ENCODE measurements around the gene THOC6. TPM values are rescaled to one million over a fixed set of nuclear protein-coding genes. Genes with fewer than 3 reads are reported as not detected.
"Not testable (repeated sequence)": the region's sequence is repeated elsewhere in the genome, so short reads cannot be mapped to it uniquely, and the experiment has no call there.

Gene THOC6
- total RNA-seq, 2 donors from 2014 or later = 27.4 to 45.8 TPM

DNA sequence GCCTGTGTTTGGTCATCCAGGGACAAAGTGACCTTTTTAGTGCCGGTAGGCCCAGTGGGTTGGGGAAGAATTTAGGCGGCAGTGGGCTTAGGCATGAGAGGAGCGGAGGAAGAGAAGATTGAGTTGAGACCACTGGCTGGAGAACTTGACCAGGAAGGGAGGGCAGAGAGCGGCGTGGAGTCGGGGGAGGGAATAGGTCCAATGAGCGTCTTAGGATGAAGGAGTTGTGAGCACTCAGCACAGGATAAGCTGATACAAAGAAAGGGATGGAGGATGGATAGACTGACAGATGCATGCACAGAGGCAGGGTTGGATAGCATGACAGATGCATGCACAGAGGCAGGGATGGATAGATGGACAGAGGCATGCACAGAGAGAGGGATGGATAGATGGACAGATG, 49.6 kb downstream of the THOC6 start:
- Histone ChIP-seq H3K4me1 (no peaks in the 10 kb centered on the region), H3K9me3 (no peaks in the 10 kb centered on the region), H3K4me3 (no peak overlapping the region), H3K9ac (ENCODE audit: low read depth in 2 of 2, low read length in 2 of 2) (no peak overlapping the region), H3K27ac (no peak overlapping the region), H3K36me3 (no peaks in the 10 kb centered on the region), H3K27me3 (no peaks in the 10 kb centered on the region)
- TF ChIP-seq, protein P1, sequence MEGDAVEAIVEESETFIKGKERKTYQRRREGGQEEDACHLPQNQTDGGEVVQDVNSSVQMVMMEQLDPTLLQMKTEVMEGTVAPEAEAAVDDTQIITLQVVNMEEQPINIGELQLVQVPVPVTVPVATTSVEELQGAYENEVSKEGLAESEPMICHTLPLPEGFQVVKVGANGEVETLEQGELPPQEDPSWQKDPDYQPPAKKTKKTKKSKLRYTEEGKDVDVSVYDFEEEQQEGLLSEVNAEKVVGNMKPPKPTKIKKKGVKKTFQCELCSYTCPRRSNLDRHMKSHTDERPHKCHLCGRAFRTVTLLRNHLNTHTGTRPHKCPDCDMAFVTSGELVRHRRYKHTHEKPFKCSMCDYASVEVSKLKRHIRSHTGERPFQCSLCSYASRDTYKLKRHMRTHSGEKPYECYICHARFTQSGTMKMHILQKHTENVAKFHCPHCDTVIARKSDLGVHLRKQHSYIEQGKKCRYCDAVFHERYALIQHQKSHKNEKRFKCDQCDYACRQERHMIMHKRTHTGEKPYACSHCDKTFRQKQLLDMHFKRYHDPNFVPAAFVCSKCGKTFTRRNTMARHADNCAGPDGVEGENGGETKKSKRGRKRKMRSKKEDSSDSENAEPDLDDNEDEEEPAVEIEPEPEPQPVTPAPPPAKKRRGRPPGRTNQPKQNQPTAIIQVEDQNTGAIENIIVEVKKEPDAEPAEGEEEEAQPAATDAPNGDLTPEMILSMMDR (IDR thresholded peaks at IDR 0.05) = no peak
- DNase-seq = no peak
- intact Hi-C loops (cut with DNase I) = no loop called here

DNA sequence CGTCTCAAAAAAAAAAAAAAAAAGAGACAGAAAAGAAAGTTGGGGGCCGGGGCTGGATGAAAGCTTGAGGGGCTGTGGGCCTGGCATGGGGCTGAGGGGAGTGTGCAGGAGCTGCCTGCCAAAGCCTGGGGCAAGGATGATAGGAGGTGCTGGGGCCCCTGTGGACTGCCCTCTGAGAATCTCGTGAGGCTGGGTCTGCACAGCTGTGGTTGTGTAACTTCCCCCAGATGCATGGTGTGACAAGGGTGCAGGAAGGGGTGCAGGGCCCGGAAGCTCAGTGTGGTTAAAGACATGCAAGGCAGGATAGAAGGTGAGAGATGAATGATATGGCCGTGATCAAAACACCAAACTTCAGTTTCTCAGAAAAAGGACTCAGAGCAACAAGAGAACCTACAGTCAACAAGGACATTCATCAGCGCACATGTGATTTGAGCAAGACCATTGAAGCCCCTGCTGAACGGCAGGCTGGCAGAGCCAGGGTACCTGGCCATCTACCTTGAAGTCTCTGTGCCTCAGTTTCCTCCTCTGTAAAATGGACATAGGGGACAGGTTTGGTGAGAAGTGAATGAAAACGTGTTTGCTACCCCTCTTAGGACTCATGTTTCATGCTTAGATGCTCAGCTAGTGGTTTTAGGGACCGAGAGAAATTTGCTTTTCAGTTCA, 51.2 kb downstream of the THOC6 start:
- peak; percentile 39 for DNase-seq
- no peaks in the 10 kb centered on the region for H3K4me1 ChIP-seq
- TF ChIP-seq, protein P1 (IDR thresholded peaks at IDR 0.05) = no peak
- H3K9ac ChIP-seq (ENCODE audit: low read depth in 2 of 2, low read length in 2 of 2) = no peak overlapping the region
- H3K27ac ChIP-seq = peak overlapping the region; percentile 40
- H3K9me3 ChIP-seq = no peaks in the 10 kb centered on the region
- H3K36me3 ChIP-seq = no peaks in the 10 kb centered on the region
- intact Hi-C loops (cut with DNase I) = no loop called here
- H3K4me3 ChIP-seq = no peak overlapping the region
- H3K27me3 ChIP-seq = no peaks in the 10 kb centered on the region

DNA sequence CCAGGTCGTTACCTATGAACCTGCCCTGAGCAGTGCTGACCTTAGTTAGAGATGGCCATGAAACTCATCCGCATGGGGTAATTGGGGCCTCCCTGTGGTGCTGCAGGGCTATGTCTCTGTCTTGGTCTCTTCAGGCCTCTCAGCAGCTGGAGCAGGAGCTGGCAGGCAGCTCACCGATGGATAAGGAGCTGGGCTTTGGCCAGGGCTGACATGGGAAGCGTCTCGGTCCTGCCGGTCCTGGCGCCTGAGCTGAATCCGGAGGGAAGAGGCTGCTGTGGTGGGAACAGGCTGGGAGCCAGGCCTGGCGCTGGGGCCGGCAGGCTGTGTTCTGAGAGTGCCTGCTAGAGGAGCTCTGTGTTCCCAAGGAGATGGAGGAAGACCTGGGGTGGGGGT, 51.7 kb downstream of the THOC6 start:
- TF ChIP-seq, protein P1 (IDR thresholded peaks at IDR 0.05) = no peak
- no peaks in the 10 kb centered on the region for H3K27me3 ChIP-seq
- no peaks in the 10 kb centered on the region for H3K9me3 ChIP-seq
- H3K9ac ChIP-seq (ENCODE audit: low read depth in 2 of 2, low read length in 2 of 2) = no peak overlapping the region
- intact Hi-C loops (cut with DNase I) = no loop called here
- H3K4me3 ChIP-seq = no peak overlapping the region
- no peaks in the 10 kb centered on the region for H3K4me1 ChIP-seq
- H3K36me3 ChIP-seq = no peaks in the 10 kb centered on the region
- no peak for DNase-seq
- peak overlapping the region; percentile 40 for H3K27ac ChIP-seq

DNA sequence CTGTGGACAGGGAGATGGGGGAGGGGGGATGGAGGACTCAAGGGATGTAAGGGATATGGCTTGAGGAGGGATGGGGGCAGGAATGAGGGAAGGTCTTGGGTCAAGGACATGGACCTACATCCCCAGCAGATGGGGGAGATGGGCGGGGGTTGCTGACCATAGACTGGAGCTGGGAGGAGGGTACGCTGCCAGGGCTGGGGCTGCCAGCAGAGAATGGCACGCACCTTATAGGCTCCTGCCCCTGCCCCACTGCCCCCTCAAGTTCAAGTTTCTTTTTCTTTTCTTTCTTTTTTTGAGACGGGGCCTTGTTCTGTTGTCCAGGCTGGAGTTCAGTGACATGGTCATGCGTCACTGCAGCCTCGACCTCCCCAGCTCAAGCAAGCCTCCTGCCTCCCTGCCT, 52.1 kb downstream of the THOC6 start:
- DNase-seq; H3K9me3 ChIP-seq; intact Hi-C loops (cut with DNase I); H3K36me3 ChIP-seq; H3K4me3 ChIP-seq; H3K27me3 ChIP-seq; H3K9ac ChIP-seq (ENCODE audit: low read depth in 2 of 2, low read length in 2 of 2); H3K27ac ChIP-seq; H3K4me1 ChIP-seq: not testable (repeated sequence)

DNA sequence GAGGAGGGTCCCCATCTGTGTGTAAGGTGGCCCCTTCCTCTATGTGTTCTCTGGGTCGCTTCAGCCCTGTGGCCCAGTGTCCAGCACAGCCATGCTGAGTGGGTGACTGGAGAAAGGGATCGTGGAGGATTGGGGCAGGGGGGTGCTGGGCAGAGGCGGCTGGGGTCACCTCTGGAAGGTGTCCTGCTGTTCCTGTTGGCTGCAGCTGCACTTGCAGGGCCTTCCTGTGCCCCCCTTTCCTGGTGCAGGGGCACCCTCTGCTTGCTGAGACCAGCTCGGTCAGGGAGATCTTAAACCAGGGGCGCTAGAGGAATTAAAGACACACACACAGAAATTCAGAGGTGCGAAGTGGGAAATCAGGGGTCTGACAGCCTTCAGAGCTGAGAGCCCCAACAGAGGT, 52.7 kb downstream of the THOC6 start:
- TF ChIP-seq, protein P1 (IDR thresholded peaks at IDR 0.05) = no peak
- peak overlapping the region; percentile 47 for H3K27ac ChIP-seq
- H3K4me1 ChIP-seq = no peaks in the 10 kb centered on the region
- DNase-seq = no peak
- intact Hi-C loops (cut with DNase I) = no loop called here
- H3K27me3 ChIP-seq = no peaks in the 10 kb centered on the region
- H3K9ac ChIP-seq (ENCODE audit: low read depth in 2 of 2, low read length in 2 of 2) = no peak overlapping the region
- no peaks in the 10 kb centered on the region for H3K36me3 ChIP-seq
- H3K9me3 ChIP-seq = no peaks in the 10 kb centered on the region
- no peak overlapping the region for H3K4me3 ChIP-seq

Other genes starting within 250 kb of the THOC6 start
- 100 to 1,000 TPM; 230 to 333 TPM for gene ELOB, start 246.8 kb upstream of the THOC6 start, total RNA-seq
- gene PRSS33, start 236.5 kb upstream of the THOC6 start, total RNA-seq = not detected
- gene PRSS41, start 225.6 kb upstream of the THOC6 start, total RNA-seq = not detected
- gene PRSS21, start 206.8 kb upstream of the THOC6 start, total RNA-seq = 1 to 10 TPM; 1.1 to 2.6 TPM
- gene ZG16B, start 193.7 kb upstream of the THOC6 start, total RNA-seq = 10 to 100 TPM; 34.1 to 62.1 TPM
- 1 to 10 TPM; 6.1 to 6.7 TPM for gene PRSS22, start 165.9 kb upstream of the THOC6 start, total RNA-seq
- gene FLYWCH2, start 140.8 kb upstream of the THOC6 start, total RNA-seq = 10 to 100 TPM; 16.2 to 24.8 TPM
- gene FLYWCH1, start 112.1 kb upstream of the THOC6 start, total RNA-seq = 10 to 100 TPM; 18.5 to 28.4 TPM
- gene KREMEN2, start 59.8 kb upstream of the THOC6 start, total RNA-seq = 1 to 10 TPM; 1.4 to 1.5 TPM
- gene PAQR4, start 54.7 kb upstream of the THOC6 start, total RNA-seq = 10 to 100 TPM; 14.0 to 42.3 TPM
- gene PKMYT1, start 43.6 kb upstream of the THOC6 start, total RNA-seq = 10 to 100 TPM in 1 of 2 donors, 1 to 10 TPM in 1; 9.5 to 76.6 TPM
- gene CLDN9, start 11.1 kb upstream of the THOC6 start, total RNA-seq = under 1 TPM; 0.35 to 0.67 TPM
- gene CLDN6, start 5.9 kb upstream of the THOC6 start, total RNA-seq = 1 to 10 TPM in 1 of 2 donors, not detected in 1; 1.2 TPM
- gene TNFRSF12A, start 3.7 kb upstream of the THOC6 start, total RNA-seq = 10 to 100 TPM; 11.6 to 27.3 TPM
- gene HCFC1R1, start 93 bp upstream of the THOC6 start, total RNA-seq = 10 to 100 TPM; 28.7 to 30.0 TPM
- gene BICDL2, start 12.9 kb downstream of the THOC6 start, total RNA-seq = 10 to 100 TPM; 56.6 to 83.9 TPM
- under 1 TPM; 0.44 to 0.88 TPM for gene MMP25, start 22.5 kb downstream of the THOC6 start, total RNA-seq
- gene IL32, start 41.6 kb downstream of the THOC6 start, total RNA-seq = 100 to 1,000 TPM; 256 to 329 TPM
- under 1 TPM in 1 of 2 donors, not detected in 1; 0.86 TPM for gene ZSCAN10, start 75.3 kb downstream of the THOC6 start, total RNA-seq
- 10 to 100 TPM in 1 of 2 donors, 1 to 10 TPM in 1; 9.9 to 10.5 TPM for gene ZNF205, start 88.6 kb downstream of the THOC6 start, total RNA-seq
- gene ZNF213, start 111.0 kb downstream of the THOC6 start, total RNA-seq = 10 to 100 TPM; 12.4 to 20.4 TPM
- not detected for gene OR1F1, start 164.2 kb downstream of the THOC6 start, total RNA-seq
- 1 to 10 TPM; 7.1 to 7.2 TPM for gene ZNF200, start 211.1 kb downstream of the THOC6 start, total RNA-seq
- 1 to 10 TPM in 1 of 2 donors, under 1 TPM in 1; 0.57 to 1.1 TPM for gene MEFV, start 232.6 kb downstream of the THOC6 start, total RNA-seq